Astrocyte of the cerebellum (primary cell): ENCODE results near the gene SLC22A23.

ENCODE experiments used
- DNase-seq: peaks from one replicate; pipeline ENCODE4 v3.0.0-alpha.2; 2011; ENCODE audit warnings: low read depth
- H3K4me3 ChIP-seq: 2 replicates; pipeline ENCODE4 v1.5.1; 2011; ENCODE audit warnings: mild to moderate bottlenecking, low read depth, low read length, moderate library complexity
- in situ Hi-C: cut with HindIII; loops from 2 replicates; pipeline ENCODE4 v1.10.0; 2017; ENCODE audit warnings: low sequenced_read_pairs
- TF ChIP-seq, protein P1 (sequence below): IDR thresholded peaks from 2 replicates; pipeline ENCODE4 v1.5.1; 2012; ENCODE audit warnings: low read length, low read depth, moderate library complexity, mild to moderate bottlenecking; ENCODE audit errors: missing control alignments

Gene SLC22A23

DNA sequence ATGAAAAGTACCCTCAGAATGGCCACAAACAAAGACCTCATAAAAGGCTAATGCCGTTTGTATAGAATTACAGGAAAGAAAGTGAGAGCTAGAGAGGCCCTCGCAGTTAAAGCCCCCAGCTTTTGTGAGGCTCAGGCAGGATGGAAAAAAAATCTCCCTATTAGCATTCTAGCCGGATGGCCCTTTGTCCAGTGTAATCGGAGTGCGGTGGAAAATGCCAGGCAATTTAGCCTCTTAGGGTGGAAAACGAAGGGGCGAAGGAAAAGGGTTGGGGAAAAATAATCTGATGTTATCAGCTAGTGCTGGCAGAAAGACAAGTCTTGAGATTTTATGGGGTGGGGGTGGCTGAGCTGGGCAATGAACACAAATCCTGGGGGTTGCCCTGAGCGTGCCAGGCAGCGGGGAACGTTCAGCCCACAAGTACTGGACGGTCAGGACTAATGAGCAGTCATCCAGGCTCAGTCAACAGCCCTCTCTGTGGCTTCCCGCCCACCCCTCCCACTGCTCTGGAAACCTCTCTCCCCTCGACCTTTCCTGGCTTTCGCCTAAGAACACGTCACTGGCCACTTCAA lies 105.7 kb downstream of the SLC22A23 start:
- H3K4me3 ChIP-seq: no peak overlapping the region
- DNase-seq: no peak
- TF ChIP-seq, protein P1, sequence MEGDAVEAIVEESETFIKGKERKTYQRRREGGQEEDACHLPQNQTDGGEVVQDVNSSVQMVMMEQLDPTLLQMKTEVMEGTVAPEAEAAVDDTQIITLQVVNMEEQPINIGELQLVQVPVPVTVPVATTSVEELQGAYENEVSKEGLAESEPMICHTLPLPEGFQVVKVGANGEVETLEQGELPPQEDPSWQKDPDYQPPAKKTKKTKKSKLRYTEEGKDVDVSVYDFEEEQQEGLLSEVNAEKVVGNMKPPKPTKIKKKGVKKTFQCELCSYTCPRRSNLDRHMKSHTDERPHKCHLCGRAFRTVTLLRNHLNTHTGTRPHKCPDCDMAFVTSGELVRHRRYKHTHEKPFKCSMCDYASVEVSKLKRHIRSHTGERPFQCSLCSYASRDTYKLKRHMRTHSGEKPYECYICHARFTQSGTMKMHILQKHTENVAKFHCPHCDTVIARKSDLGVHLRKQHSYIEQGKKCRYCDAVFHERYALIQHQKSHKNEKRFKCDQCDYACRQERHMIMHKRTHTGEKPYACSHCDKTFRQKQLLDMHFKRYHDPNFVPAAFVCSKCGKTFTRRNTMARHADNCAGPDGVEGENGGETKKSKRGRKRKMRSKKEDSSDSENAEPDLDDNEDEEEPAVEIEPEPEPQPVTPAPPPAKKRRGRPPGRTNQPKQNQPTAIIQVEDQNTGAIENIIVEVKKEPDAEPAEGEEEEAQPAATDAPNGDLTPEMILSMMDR: no peak
- in situ Hi-C loops: no loop called here

DNA sequence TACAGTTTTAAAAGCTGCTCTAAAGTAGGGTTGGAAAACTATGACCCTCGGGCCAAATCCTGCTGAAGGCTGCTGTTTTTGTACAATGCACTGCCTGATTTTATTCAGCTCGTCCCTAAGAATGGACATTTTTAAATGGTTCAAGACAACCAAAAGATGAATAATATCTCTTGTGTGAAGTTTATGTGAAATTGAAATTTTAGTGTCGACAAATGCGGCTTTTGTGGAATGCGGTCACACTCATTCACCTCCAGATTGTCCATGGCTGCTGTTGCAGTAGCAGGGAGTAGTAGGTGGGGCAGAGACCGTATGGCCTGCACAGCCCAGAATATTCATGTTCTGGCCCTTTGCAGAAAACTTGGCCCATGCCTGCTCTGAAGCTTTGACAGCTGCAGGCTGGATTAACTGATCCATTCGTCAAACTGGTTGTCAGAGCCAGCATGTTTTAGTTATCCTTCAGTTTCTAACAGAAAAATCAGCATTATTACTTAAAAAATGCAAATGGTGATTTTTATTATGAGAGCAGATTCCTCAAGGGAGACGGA lies 106.5 kb downstream of the SLC22A23 start:
- no peak overlapping the region for H3K4me3 ChIP-seq
- in situ Hi-C loops: no loop called here
- TF ChIP-seq, protein P1: no peak
- DNase-seq: no peak

DNA sequence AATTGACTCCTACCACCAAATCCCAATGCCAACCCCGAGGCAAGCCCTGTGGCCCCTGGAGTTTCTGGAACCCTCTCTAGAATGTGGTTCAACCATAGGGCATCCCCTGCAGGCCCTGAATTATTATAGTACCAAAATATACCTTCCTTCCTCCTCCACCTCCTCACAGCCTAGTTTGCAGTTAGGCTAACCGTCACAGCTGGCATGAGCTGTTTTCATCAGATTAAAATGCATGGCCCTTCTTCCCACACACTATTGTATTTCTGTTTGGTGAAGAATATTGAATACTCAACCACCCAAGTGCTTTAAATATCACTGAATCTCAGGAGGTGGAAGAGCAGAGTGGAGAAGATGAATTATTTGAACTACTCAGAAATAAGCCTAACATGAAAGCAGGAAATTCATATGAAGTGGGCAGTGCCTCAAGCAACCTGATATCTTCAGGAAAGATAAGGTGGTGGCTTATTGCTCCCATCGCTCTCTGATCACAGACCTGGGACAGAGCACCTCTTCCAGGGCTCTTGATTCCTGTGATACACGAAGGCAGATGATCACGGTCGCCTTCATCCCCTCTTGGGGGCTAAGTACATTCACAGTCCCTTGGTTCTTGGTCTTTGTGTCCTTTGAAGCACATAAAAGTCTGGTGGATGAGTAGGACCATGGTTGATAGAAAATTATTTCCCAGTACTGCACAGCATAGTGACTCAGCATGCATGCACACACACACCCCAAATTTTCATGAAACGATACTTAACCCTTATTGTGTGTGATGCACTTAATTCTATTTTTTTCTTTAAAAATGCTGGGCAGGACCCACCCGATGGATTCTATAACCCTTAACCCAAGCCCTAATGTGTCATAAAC lies 107.2 kb downstream of the SLC22A23 start:
- TF ChIP-seq, protein P1: no peak
- in situ Hi-C loops: no loop called here
- no peak overlapping the region for H3K4me3 ChIP-seq
- no peak for DNase-seq

DNA sequence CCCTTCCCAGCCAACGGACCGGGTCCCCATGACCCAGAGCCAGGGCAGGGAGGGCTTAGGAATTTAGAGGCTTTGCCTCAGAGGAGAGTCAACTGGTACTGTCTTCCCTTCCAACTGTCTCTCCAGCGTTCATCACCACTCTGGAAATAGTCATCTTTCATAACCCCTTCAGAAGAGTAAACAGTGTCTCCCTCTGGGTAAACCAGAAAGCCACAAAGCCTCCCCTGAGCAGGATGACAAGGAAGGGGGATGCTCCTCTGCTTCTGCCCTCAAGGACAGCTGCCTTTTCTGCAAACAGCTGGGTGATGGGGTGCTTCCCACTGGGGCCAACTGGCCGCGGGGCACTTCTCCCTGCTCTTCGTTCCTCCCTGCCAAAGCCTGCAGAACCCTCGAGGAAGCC lies 108.0 kb downstream of the SLC22A23 start:
- H3K4me3 ChIP-seq: no peak overlapping the region
- in situ Hi-C loops: no loop called here
- TF ChIP-seq, protein P1: no peak

DNA sequence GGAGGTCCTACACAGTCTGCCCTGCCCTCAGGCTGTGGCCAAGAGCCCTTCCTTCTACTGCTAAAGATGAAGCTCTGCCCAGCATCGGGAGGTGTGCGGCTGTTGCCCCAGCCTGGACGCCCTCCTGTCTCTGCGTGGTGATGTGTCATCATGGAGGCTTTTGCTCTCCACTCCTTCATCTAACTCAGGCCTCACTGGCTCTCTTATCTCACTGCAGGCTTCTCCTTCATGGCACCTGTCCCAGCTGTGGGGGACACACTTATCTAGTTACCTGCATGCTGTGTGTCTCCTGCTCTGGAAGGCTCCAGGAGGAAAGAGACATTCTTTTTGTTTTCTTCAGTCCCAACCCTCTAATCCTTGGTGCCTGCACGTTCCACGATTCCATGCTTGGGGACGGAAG lies 109.0 kb downstream of the SLC22A23 start:
- TF ChIP-seq, protein P1: no peak
- in situ Hi-C loops: no loop called here
- no peak for DNase-seq

More for the DNA sequence above, 108.0 kb downstream of the SLC22A23 start:
- DNase-seq: no peak

DNA sequence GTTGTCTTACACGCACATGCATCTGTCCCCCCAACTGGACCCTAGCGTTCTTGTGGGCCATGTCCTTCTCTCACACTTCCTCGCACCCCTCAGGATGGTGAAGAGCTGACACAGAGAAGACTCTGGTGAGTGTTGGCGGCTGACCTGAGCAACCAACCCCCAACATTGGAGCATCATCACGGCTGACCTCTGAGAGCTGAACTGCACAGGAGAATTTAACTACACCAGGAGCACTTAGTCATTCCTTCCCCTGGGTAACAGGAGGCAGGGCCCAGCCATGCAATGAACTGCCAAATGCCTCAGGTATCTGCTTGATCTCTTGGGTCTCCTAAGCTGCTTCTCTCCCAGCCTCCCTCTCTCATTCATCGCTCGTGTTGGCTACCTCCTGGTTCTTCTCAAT lies 109.6 kb downstream of the SLC22A23 start:
- no peak for DNase-seq
- in situ Hi-C loops: no loop called here
- TF ChIP-seq, protein P1: no peak

More for the DNA sequence above, 109.0 kb downstream of the SLC22A23 start:
- H3K4me3 ChIP-seq: no peak overlapping the region

More for the DNA sequence above, 109.6 kb downstream of the SLC22A23 start:
- no peak overlapping the region for H3K4me3 ChIP-seq
